GM21423 (cell line): Measurements from ENCODE around the gene SSH3.

Source experiments
- ATAC-seq: cut with Tn5 transposase; IDR thresholded peaks from one replicate; pipeline ENCODE4 v1.9.1; 2021; ENCODE audit warnings: mild to moderate bottlenecking, moderate library complexity; ENCODE audit not compliant: unreplicated experiment

Gene SSH3

GRCh38 chr11:67345247-67345919 lies 42.1 kb downstream of the SSH3 start:
- ATAC-seq: no peak

GRCh38 chr11:67345920-67346819 lies 42.8 kb downstream of the SSH3 start:
- ATAC-seq: no peak

GRCh38 chr11:67347964-67348749 lies 44.8 kb downstream of the SSH3 start:
- no peak for ATAC-seq

GRCh38 chr11:67349036-67349435 lies 45.7 kb downstream of the SSH3 start:
- no peak for ATAC-seq

GRCh38 chr11:67349457-67349856 lies 46.1 kb downstream of the SSH3 start:
- ATAC-seq: no peak

- no peak for ATAC-seq
These were observed 46.7 kb downstream of the SSH3 start for GRCh38 chr11:67349928-67350465.

- ATAC-seq: no peak
These were observed 48.1 kb downstream of the SSH3 start for GRCh38 chr11:67351275-67352005.

- ATAC-seq: peak; percentile 8
These were observed 49.4 kb downstream of the SSH3 start for GRCh38 chr11:67352546-67353316.

- ATAC-seq: peak; percentile 73
These were observed 50.2 kb downstream of the SSH3 start, which contains the start of gene POLD4 for GRCh38 chr11:67353317-67354074. Gene POLD4, minus strand, starts transcription at chr11:67353546. Its CDS starts 147 bp downstream, at chr11:67353399.

GRCh38 chr11:67354075-67355022 lies 51.0 kb downstream of the SSH3 start:
- ATAC-seq: no peak

GRCh38 chr11:67355023-67355793 lies 51.9 kb downstream of the SSH3 start:
- ATAC-seq: no peak

- no peak for ATAC-seq
These were observed 52.6 kb downstream of the SSH3 start for GRCh38 chr11:67355794-67356386.

- no peak for ATAC-seq
These were observed 53.1 kb downstream of the SSH3 start for GRCh38 chr11:67356387-67356863.

GRCh38 chr11:67356864-67357561 lies 53.7 kb downstream of the SSH3 start:
- ATAC-seq: no peak

GRCh38 chr11:67357831-67358670 lies 54.7 kb downstream of the SSH3 start:
- no peak for ATAC-seq
